Posterior vena cava (tissue), 2 donors: ENCODE data around the gene DCN. TPM values are rescaled to one million over a fixed set of nuclear protein-coding genes. Genes with fewer than 3 reads are reported as not detected.
A peak's percentile ranks its signal among the peaks of the same experiment; 100 is the strongest.

ENCODE experiments used
- DNase-seq: peaks from one replicate; pipeline ENCODE4 v3.0.0-alpha.2; 2020; ENCODE audit warnings: low spot score
- intact Hi-C, 2 donors: fragments of 100-400 bp; cut with DNase I; formaldehyde crosslinking; loops; one replicate each; pipeline versions ENCODE4 v1.14.1 to v1.14.2; 2022 to 2023
- total RNA-seq, 2 donors: library from RNA; stranded (reverse); fragmentation: NEBNext Ultra II Directional; extraction: Animal tissue kit (Norgen Biotek cat#: 25700); gene quantifications; one replicate each; pipeline ENCODE4 v1.2.1, GENCODE V29; 2021
- donor health status: DM: yes; HTN: yes; CAD: no.
- donor health status: DM: yes; HTN: yes; CAD: no.

Gene DCN
- total RNA-seq, 2 donors from 2014 or later, result 1,461 to 2,897 TPM

DNA sequence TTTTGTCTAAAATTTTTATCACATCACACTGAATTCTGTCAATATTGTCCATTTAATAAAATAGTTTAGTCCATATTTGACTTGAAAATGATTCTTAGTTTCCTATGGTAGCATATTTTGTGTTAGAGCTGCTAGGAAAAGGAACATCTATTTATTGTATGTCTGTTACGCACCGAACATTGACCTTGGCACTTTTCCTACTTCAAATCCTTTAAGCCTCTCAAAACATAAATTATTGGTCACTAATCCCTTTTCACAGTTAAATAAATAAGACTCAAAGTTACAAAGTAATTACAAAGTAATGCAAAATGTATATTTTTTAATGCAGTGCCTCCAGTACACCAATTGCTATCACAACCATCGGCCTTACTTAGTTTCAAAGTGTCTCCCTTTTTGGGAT, 28.5 kb downstream of the DCN start:
- DNase-seq, result no peak

DNA sequence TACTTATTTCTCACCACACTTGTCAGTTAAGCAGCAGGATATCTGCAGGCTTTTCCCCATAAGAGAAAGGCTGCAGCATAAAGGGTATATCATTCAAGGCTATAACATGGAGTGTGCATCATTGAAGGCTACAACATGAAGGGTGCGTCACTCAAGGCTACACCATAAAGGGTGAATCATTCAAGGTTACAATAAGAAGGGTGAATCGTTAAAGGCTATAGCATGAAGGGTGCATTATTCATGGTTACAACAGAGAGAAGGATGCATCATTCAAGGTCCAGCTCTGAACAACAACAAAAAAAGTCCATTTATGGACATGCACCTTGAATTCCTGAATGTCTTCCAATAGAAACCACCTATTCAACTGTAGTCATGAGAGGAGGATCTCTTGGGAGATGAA, 38.6 kb downstream of the DCN start:
- DNase-seq, result no peak
- intact Hi-C loops, result no loop called here

More for the DNA sequence above, 28.5 kb downstream of the DCN start:
- intact Hi-C loops, result no loop called here

DNA sequence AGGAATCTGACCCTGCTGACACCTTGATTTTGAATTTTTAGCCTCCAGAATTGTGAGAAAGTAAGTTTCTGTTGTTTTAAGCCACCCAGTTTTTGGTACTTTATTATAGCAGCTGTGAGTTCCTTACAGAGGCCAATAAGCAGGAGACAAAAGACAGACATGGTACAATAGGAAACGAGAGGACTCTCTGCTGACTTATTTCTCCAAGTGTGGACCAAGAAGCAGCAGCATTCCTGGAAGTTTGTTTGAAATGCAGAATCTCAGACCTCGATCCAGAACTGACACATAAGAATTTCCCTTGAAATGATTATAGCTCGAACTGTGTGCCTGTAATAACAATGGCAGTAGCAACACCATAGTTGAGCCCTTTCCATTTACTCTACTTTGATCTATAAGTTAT, 39.4 kb downstream of the DCN start:
- no peak for DNase-seq
- intact Hi-C loops, result no loop called here

DNA sequence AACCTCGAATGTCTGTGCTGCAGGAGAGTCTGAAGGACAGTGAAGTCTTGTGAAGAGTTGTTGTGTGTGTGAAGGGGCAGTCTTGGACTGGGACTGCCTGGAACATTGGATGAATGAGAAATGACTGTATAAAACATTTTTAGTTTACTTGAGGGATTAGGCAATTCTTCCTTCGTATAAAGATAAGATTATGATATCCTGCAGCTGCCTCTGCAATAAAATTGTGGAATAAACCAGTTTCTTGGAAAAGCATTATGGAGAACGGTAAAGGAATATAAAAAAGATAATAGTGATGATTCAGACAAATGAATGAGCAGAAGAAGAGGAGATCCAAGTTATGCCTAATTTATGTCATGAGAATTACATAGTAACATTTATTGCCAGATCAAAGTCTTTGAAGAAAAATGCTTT, 40.4 kb downstream of the DCN start:
- DNase-seq, result no peak
- intact Hi-C loops, result no loop called here

DNA sequence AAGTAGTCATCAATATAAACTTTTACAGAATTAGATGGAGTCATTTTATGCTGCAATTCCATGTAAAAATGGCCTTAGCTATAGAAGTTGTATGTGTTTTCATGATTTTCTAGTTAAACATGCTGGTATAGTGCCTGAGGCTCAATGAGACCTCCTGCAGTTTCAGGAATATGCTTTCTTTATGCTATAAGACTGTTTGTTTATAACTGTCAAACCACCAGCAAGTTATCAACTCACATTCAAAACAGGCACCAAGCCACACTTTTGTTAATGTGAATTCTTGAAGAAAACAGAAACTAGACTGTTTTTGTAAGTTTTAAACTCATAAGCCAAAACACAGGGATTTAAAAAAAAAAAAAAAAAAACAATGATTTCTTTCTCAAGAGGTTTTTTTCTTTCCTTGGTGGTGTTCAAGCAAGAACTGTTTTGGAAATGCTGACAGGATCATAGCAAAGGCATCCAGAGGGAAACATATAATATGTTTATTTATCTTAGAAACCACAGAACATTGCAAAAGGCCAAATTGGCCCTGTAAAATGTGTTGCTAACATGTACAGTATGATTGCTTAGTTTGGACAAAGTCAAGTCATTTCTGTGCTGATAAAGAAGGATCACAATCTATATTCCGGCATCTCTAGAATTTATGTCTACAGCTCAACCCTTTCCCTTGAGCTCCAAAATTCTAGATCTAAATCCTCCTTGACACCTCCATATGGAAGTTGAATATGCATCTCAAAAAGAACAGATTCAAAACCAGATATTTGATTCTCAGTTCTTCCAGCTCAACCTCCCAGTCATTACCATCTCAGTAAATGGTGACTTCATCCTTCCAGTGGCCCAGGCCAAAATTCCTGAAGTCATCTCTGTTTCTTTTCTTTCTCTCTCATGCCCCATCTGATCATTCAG, 42.3 kb downstream of the DCN start:
- no peak for DNase-seq

DNA sequence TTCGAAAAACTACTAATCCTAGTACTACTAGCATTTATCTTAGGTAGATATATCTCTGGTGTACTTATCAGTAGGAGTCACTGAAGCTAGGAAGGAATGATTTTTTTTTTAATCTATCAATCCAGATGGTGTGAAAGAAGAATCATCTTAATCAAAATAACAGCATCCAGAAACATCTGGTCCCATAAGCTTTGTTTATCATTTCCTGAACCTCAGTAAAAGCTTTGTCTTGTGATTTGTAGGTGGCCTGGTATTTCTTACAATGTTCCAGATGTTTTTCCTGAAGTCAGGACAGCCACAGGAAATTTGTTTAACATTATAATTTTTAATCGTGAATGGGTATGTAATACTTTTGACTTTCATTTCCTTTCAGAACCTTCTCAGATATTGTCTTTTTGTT, 43.3 kb downstream of the DCN start:
- intact Hi-C loops, result no loop called here
- DNase-seq, result no peak

More for the DNA sequence above, 42.3 kb downstream of the DCN start:
- intact Hi-C loops, result no loop called here

DNA sequence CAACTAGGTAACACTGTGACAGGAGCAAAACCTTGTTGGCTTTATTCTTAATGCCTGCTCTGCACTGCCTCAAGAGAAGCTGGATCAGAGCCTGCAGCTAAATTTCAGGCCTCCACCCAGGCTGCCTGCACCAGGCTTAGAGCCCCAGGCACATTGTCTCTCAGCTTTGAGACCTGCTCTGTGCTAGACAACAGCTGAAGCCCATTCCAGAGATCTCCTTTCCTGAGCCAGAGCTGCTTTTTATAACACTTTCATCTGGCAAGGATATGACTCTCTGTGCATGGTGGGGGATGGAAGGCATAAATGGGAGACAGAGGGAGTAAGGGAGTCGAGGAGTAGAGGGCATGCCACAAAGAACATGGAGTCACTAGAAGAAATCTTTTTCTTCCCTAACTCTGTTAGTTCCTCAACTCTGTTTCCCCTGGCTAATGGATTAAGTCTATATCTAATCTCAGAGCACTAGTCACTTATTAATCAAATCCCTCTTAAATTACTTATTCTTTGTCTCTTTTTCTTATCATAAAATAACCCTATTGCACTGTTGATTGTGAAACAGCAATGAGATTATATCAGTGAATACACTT, 44.2 kb downstream of the DCN start:
- DNase-seq, result no peak

DNA sequence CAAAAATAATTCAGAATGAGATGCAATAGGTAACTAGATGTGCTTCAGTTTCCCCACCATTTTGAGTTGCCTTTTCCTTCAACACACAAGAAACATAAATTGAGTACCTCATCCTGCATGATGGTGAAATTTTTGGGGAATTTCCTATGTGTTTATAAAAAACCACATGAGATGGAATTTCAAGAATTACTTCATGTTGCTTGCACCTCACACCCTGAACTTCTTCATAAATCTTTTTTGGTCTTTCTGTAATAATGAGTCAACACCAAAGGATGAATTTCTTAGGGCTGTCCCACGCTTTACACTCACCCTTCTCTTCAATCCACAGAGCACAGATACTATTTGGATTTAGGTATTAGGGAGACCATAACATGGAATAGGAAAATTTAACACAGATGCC, 48.7 kb downstream of the DCN start:
- no peak for DNase-seq
- intact Hi-C loops, result no loop called here

More for the DNA sequence above, 44.2 kb downstream of the DCN start:
- intact Hi-C loops, result no loop called here

DNA sequence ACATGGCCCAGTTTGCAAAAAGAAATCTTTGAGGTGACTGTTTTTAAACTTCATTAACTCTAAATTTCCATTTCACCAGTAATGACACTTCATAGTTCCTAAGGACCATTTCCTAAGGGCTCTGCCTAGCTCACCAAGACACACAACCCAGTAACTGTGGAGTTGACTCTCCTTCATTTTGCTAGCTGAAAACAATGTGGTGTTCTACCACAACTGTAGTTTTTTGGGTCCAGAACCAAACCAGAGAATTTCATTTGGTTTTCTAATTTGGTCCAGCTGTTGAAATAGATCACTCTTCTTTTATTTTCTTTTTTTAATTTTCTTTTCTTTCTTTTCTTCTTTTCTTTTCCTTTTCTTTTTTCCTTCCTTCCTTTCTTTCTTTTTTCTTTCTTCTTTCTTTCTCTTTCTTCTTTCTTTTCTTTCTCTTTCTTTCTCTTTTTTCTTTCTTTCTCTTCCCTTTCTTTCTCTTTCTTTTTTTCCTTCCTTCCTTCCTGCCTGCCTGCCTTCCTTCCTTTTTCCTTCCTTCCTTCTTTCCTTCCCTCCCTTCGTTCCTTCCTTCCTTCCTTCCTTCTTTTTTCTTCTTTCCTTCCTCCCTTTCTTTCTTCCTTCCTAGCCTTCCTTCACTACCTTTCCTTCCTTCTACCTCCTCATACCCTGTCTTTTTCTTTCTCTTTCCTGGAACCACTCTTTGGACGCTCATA, 52.8 kb downstream of the DCN start:
- no peak for DNase-seq
- intact Hi-C loops, result no loop called here

DNA sequence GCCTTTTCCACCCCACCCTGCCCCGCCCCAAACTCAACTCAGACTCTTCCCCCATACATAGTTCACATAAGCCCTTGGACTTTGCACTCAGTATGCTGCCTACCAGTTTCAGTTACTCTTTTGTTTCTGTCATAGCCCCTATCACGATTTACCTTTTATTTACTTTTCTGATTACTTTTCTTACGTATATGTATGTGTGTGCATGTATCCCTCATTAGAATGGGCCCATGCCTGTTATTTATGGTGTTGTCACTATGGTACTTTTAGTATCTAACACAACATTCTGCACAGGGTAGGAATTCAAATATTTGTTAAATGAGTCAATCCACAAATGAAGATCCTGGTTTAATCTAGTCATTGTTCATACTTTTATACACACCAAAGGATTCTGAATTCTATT, 54.9 kb downstream of the DCN start:
- intact Hi-C loops, result no loop called here
- DNase-seq, result no peak

DNA sequence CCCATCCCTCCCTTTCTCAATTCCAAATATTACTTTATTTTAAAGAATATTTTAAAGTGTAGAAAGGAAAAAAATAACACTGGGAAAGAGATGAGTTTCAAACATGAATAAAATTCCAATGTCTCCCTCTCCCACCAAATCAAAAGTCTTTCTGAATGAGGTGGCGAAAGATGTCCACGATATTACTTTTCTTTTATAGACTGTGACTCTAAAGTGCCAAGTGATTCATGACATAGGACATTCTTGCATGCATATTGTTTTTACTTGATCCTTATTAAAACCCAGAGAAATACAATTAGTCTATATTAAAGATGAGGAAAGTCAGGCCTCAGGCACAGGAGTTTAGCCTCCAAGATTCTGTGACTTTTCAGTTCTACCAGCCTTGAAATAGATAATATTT, 55.3 kb downstream of the DCN start:
- intact Hi-C loops, result no loop called here

DNA sequence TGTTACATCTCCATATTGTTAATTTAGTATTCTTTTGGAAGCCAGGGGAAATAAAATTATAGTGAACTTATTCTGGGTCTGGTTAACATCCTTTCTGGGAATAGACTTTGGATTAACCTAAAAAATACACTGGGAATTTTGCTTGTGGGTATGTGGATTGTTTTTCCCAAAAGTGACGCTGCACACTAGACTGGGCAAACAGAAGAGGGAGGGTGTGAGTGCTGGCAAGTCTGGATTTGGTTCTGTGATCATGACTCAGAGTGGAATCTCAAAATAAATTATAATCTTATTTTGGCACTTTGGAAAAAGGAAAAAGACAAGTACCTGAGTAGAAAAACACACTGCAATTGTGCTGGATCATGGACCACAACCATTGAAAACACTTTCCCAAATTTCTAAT, 56.1 kb downstream of the DCN start:
- no peak for DNase-seq
- intact Hi-C loops, result no loop called here

More for the DNA sequence above, 55.3 kb downstream of the DCN start:
- no peak for DNase-seq

DNA sequence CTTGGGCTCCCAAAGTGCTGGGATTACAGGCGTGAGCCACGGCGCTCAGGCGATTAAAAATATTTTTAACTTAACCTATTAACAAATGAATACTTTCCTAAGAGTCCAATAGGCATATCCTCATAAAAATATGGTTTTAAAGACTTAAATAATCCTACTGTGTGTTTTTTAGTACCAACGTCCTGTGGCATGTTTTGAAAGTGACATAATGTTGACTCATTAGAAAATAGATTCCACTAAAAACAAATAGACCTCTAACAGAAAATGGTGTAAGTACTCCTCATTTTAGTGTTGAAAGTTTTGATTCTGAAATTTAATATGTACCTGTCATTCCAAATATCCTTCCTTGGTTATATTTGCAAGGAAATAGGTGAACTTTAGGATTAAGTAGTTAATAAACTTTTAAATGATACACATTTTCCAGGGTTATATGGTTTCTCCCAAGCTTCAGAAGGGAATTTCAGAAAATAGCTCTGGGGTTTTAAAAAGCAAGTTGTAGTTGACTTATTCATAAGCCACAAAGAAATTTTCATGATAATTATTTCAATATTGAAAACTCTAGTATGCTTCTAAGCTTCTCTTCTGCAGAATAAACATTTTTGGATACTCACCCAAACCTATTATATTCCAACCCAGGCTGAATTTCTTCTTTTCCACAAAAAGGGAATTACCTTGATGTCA, 59.2 kb downstream of the DCN start:
- intact Hi-C loops, result no loop called here
- no peak for DNase-seq

DNA sequence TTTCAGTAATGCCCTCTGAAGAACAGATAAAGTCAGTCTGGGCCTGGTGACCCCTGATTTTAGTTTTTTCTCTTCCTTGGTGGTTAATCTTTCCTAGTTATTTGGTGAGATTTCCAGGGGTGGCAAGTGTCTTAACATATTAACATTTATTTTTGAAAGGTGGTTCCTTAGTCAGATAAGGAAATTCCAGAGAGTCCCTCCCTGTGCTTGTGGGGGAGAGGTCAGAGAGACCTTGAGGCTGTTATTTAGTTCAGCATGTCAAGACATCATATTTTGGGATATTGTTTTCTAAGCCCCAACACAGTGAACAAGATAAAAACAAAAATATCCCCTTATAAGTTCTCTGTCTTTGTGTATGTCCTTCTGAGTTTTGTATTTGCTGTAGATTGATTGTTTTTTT, 61.8 kb downstream of the DCN start:
- intact Hi-C loops, result no loop called here
- no peak for DNase-seq

DNA sequence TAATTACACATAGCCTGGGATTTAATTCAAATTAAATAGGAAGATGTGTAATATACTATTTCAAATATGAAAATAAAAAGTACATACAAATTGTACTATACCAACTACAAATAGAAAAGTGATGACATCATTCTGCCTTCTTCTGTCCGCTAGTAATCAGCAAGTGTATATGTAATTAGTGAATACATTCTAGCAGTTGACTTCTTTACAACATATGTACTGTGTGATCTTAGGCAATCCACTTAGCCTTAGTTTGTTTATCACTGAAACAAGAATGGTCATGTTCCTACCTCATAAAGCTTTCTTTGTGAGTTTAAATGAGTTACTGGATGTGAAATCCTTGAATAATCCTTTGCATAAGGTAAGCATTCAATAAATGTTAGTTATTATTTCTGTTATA, 63.5 kb downstream of the DCN start:
- DNase-seq, result no peak
- intact Hi-C loops, result no loop called here

DNA sequence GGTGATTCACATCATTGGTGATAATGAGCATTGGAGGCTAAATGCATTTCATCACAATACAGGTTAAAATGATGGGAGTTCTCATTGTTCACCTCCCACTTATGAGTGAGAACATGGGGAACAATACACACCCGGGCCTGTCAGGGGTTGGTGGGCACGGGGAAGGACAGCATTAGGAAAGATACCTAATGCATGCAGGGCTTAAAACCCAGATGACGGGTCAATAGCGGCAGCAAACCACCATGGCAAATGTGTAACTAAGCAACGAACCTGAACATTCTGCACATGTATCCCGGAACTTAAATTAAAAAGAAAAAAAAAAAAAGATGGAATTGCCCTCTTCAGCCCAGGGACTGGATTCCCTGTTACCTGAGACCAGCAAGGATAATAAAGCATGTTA, 69.0 kb downstream of the DCN start:
- intact Hi-C loops, result no loop called here
- DNase-seq, result peak; percentile 71

DNA sequence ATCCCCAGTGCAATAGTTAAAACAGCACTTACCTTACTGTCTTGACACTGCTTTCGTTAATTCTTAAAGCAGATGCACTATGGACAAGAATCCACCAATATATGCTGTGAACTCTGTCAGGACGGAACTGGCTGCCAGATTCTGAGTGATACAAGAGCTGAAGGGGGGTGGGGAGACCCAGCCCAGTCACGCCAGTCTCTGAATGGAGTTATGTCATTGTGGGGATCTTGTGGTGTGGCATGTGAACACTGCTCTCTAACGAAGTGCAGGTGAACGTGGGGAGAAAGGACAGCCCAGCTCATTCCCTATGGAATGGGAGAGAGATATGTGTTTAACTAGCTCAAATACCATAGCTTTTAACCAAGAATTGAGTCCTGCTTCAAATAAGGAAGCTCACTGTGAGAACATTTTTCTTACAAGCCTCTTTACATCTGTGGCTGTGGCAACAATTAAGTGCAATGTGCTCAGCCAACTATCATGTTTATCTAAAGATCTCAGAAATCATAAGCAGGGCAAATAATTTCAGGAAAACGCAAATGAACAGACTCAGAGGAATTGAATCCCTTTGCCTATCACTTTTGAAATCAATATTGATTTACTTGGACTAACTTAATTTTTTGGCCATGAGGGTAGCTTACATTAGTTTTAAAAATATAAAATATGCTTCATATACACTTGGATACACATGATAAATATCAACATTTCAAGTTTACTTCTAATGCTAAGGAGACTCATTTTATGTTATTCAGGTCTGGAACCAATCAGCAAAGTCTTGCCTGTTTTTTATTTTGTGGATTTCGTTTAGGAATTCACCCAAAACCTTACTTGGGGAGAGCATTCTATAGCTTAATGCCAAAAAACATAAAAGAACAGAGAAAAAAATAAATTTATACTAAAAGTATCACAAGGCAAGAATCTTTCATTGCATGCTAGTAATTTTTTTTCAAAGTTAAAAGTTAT, 71.0 kb downstream of the DCN start, which contains the start of gene LUM:
TSS of gene LUM (minus strand) at position 129 of the 960 bp plus-strand sequence. CDS start 2,515 bp downstream, outside the sequence.
- no peak for DNase-seq
- intact Hi-C loops, result no loop called here

DNA sequence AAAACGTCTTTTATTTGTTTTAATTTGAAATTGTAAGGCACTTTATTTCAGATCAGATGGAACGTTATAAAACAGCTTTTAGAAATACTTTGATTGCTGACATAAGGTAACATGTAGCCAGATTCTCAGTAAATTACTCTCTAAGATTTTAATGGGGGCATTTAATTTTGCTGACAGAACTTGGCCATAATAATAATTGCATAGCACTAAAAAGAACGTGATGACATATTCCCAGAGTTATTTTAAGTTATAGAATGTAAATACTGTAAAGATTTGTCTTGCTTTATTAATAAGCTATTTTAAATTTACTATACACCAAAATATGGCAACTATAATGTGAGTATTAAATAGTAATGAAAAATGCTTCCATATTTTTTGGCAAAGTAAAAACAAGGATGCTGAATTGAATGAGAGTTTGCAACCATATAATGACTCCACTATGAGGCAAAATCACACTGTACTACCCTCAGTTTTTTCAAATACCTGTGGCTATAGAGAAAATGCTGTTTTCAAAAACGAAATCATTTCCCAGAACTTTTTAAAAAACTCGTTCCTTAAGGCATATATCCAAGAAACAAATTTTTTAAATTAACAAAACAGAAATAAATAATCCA, 72.2 kb downstream of the DCN start:
- intact Hi-C loops, result loop anchor here in 1 of 2 donors (1.0 kb wide), 1 partner anchor 12 kb away; no protein-coding TSS in a partner anchor
- no peak for DNase-seq
